H54 (cell line): ENCODE results near the gene SLC47A2.
"Not testable (repeated sequence)": the region's sequence is repeated elsewhere in the genome, so short reads cannot be mapped to it uniquely, and the experiment has no call there.

Source experiments
- DNase-seq: peaks from one replicate; pipeline ENCODE4 v3.0.0; 2011; ENCODE audit warnings: low spot score, mixed read lengths; ENCODE audit not compliant: insufficient read length
- FAIRE-seq: peaks from 3 replicates; lab custom pipeline; 2011; peaks lifted over from hg19 to GRCh38; lab: Jason Lieb, UNC
- POLR2A ChIP-seq: IDR thresholded peaks from 2 replicates; pipeline ENCODE4 v1.6.1; 2011; ENCODE audit warnings: low read depth, mild to moderate bottlenecking, low read length

The SLC47A2 gene

GRCh38 chr17:19716108-19717030 is at the start of gene SLC47A2:
Gene SLC47A2 (minus strand): TSS chr17:19716584. CDS start chr17:19716555, 29 bp downstream.
- DNase-seq (no peak), FAIRE-seq (no peak)
- no peak for TF ChIP-seq POLR2A

GRCh38 chr17:19766016-19766415 is 49.6 kb upstream of the SLC47A2 start:
- DNase-seq (no peak), FAIRE-seq (no peak)
- no peak for TF ChIP-seq POLR2A

- DNase-seq, FAIRE-seq: not testable (repeated sequence)
These were observed 47.6 kb upstream of the SLC47A2 start for GRCh38 chr17:19763991-19764390.

GRCh38 chr17:19763416-19763815 is 47.0 kb upstream of the SLC47A2 start:
- DNase-seq (no peak), FAIRE-seq (no peak)
- no peak for TF ChIP-seq POLR2A

GRCh38 chr17:19762515-19762961 is 46.2 kb upstream of the SLC47A2 start:
- no peak for FAIRE-seq
- no peak for TF ChIP-seq POLR2A
- peak; percentile 83 for DNase-seq

- TF ChIP-seq POLR2A: no peak
- FAIRE-seq: no peak
- DNase-seq: no peak
These were observed 44.4 kb upstream of the SLC47A2 start for GRCh38 chr17:19760746-19761145.

- no peak for TF ChIP-seq POLR2A
- no peak for DNase-seq
- no peak for FAIRE-seq
These were observed 43.5 kb upstream of the SLC47A2 start for GRCh38 chr17:19759568-19760549.

GRCh38 chr17:19757536-19758180 is 41.3 kb upstream of the SLC47A2 start:
- FAIRE-seq: no peak
- no peak for TF ChIP-seq POLR2A

GRCh38 chr17:19756546-19756945 is 40.2 kb upstream of the SLC47A2 start:
- DNase-seq (no peak), FAIRE-seq (no peak)
- no peak for TF ChIP-seq POLR2A

More at GRCh38 chr17:19757536-19758180, 41.3 kb upstream of the SLC47A2 start:
- no peak for DNase-seq

GRCh38 chr17:19755821-19756510 is 39.6 kb upstream of the SLC47A2 start:
- FAIRE-seq (no peak), DNase-seq (no peak)
- no peak for TF ChIP-seq POLR2A

GRCh38 chr17:19755392-19755791 is 39.0 kb upstream of the SLC47A2 start:
- DNase-seq: no peak
- FAIRE-seq: no peak
- TF ChIP-seq POLR2A: no peak

GRCh38 chr17:19753661-19754463 is 37.5 kb upstream of the SLC47A2 start:
- 0 out of 2 replicates have a peak, but pooled peaks have one; percentile 2 for TF ChIP-seq POLR2A
- FAIRE-seq (no peak), DNase-seq (peak; percentile 79)

GRCh38 chr17:19753051-19753509 is 36.7 kb upstream of the SLC47A2 start:
- peak; percentile 76 for TF ChIP-seq POLR2A
- DNase-seq: peak; percentile 100
- FAIRE-seq: peak; percentile 87
